ENCODE data around the gene BTBD6. TPM values are rescaled to one million over a fixed set of nuclear protein-coding genes. Genes with fewer than 3 reads are reported as not detected.
A peak's percentile ranks its signal among the peaks of the same experiment; 100 is the strongest.
"Not testable (repeated sequence)": the region's sequence is repeated elsewhere in the genome, so short reads cannot be mapped to it uniquely, and the experiment has no call there.

BTBD6 gene
- total RNA-seq, 4 donors from 2014 or later: 56.1 to 72.5 (median 69.4) TPM

GRCh38 chr14:105290621-105291346 is 42.5 kb downstream of the BTBD6 start:
- intact Hi-C loops (cut with DNase I): no loop called here
- Histone ChIP-seq H3K36me3 (peaks cover 0 to 2% (median under 1%) of the 10 kb centered on the region in 4 donors), H3K27ac (replicated peaks in 1 of 4) (no peak overlapping the region), H3K4me1 (peaks cover 25 to 48% (median 37%) of the 10 kb centered on the region in 4 donors), H3K9me3 (no peaks in the 10 kb centered on the region), H3K4me3 (no peak overlapping the region), H3K27me3 (no peaks in the 10 kb centered on the region)
- TF ChIP-seq POLR2AphosphoS5 (IDR thresholded peaks at IDR 0.05): no peak
- no peak for TF ChIP-seq POLR2A (IDR thresholded peaks at IDR 0.05; ENCODE audit: low read depth)
- no peak for TF ChIP-seq CTCF (IDR thresholded peaks at IDR 0.05)
- no peak for TF ChIP-seq EP300 (IDR thresholded peaks at IDR 0.05)
- DNase-seq (ENCODE audit: extremely low spot score): no peak
- WGBS: 72% methylated on average over 13 of the region's 13 CpGs

GRCh38 chr14:105292826-105293711 is 44.7 kb downstream of the BTBD6 start:
- no peak for DNase-seq (ENCODE audit: extremely low spot score)
- Histone ChIP-seq H3K9me3 (no peaks in the 10 kb centered on the region), H3K27ac (replicated peaks in 1 of 4) (no peak overlapping the region), H3K4me3 (no peak overlapping the region), H3K4me1 (peaks cover 25 to 49% (median 37%) of the 10 kb centered on the region in 4 donors), H3K27me3 (no peaks in the 10 kb centered on the region), H3K36me3 (no peaks in the 10 kb centered on the region)
- WGBS: 65% methylated on average over 19 of the region's 26 CpGs
- TF ChIP-seq CTCF (IDR thresholded peaks at IDR 0.05) (no peak), POLR2AphosphoS5 (IDR thresholded peaks at IDR 0.05) (no peak), POLR2A (IDR thresholded peaks at IDR 0.05; ENCODE audit: low read depth) (no peak), EP300 (IDR thresholded peaks at IDR 0.05) (no peak)
- intact Hi-C loops (cut with DNase I): no loop called here

GRCh38 chr14:105294142-105294597 is 45.8 kb downstream of the BTBD6 start:
- TF ChIP-seq EP300 (IDR thresholded peaks at IDR 0.05) (no peak), CTCF (IDR thresholded peaks at IDR 0.05) (no peak), POLR2AphosphoS5 (IDR thresholded peaks at IDR 0.05) (peak in 1 of 2 donors; percentile 11), POLR2A (IDR thresholded peaks at IDR 0.05; ENCODE audit: low read depth) (no peak)
- intact Hi-C loops (cut with DNase I): no loop called here
- Histone ChIP-seq H3K36me3 (no peaks in the 10 kb centered on the region), H3K27ac (replicated peaks in 1 of 4) (peak overlapping the region in 1 of 4 donors; percentile 41), H3K4me1 (peaks cover 30 to 60% (median 47%) of the 10 kb centered on the region in 4 donors), H3K9me3 (no peaks in the 10 kb centered on the region), H3K4me3 (no peak overlapping the region), H3K27me3 (no peaks in the 10 kb centered on the region)
- WGBS: 30% methylated on average over 2 of the region's 15 CpGs
- DNase-seq (ENCODE audit: extremely low spot score): no peak

GRCh38 chr14:105297311-105297710 is 49.0 kb downstream of the BTBD6 start:
- H3K27ac ChIP-seq (replicated peaks in 1 of 4); DNase-seq (ENCODE audit: extremely low spot score); H3K36me3 ChIP-seq; H3K27me3 ChIP-seq; H3K4me3 ChIP-seq; intact Hi-C loops (cut with DNase I); H3K9me3 ChIP-seq: not testable (repeated sequence)
- WGBS: 98% methylated on average over 11 of the region's 11 CpGs
- peaks cover 43 to 59% (median 53%) of the 10 kb centered on the region in 4 donors for H3K4me1 ChIP-seq

All from esophagus muscularis mucosa (tissue), 4 donors.